ENCODE results near the gene SPRY4. TPM values are rescaled to one million over a fixed set of nuclear protein-coding genes. Genes with fewer than 3 reads are reported as not detected.
"Not testable (repeated sequence)": the region's sequence is repeated elsewhere in the genome, so short reads cannot be mapped to it uniquely, and the experiment has no call there.

SPRY4 gene
- total and polyA plus RNA-seq, 2 of the 8 experiments (the other 6 are each of a cell fraction or from before 2014, with no cell fraction given), result 59.1 to 113 TPM

- H3K14ac ChIP-seq (ENCODE audit: insufficient read length); H4K8ac ChIP-seq (ENCODE audit: extremely low read depth, insufficient read depth, low read length); H3K4ac ChIP-seq (replicated peaks; ENCODE audit: insufficient read length, low read depth, low read length); H3K23me2 ChIP-seq (ENCODE audit: low read depth, low read length); FAIRE-seq; H3K79me1 ChIP-seq (ENCODE audit: low read depth, low read length); H4K91ac ChIP-seq (replicated peaks; ENCODE audit: insufficient read length, low read length); H2BK12ac ChIP-seq (ENCODE audit: low read depth, low read length); H3K18ac ChIP-seq (ENCODE audit: extremely low read depth, low read length); H3K9me3 ChIP-seq (ENCODE audit: insufficient read depth in 2 of 2, low read depth in 1 of 2, low read length in 1 of 2); H4K20me1 ChIP-seq (replicated peaks in 1 of 2; ENCODE audit: control insufficient read depth in 1 of 2, insufficient read depth in 2 of 2, low read length in 2 of 2); H3K27me3 ChIP-seq (replicated peaks in 1 of 4; ENCODE audit: control insufficient read depth in 3 of 4, extremely low read depth in 1 of 4, insufficient read depth in 3 of 4, low read length in 3 of 4); CTCF ChIA-PET (ENCODE audit: partially characterized antibody); H2BK5ac ChIP-seq (ENCODE audit: low read depth, low read length); H3K4me3 ChIP-seq (ENCODE audit: extremely low read depth in 1 of 4, insufficient read depth in 2 of 4, low read depth in 3 of 4, low read length in 4 of 4); H4K5ac ChIP-seq (ENCODE audit: insufficient read length, low read depth, low read length); H3K27ac ChIP-seq (ENCODE audit: low read depth, low read length); H3K23ac ChIP-seq (ENCODE audit: insufficient read length); H2AFZ ChIP-seq (ENCODE audit: low read length); H2AK5ac ChIP-seq (ENCODE audit: low read depth, low read length); H2BK120ac ChIP-seq (replicated peaks; ENCODE audit: low read depth, low read length); H3K4me2 ChIP-seq (ENCODE audit: insufficient read depth in 1 of 2, low read depth in 2 of 2, low read length in 2 of 2); H2BK15ac ChIP-seq (ENCODE audit: low read length); H3K56ac ChIP-seq (replicated peaks; ENCODE audit: insufficient read length, low read depth, low read length); H3K79me2 ChIP-seq (ENCODE audit: control insufficient read depth in 1 of 2, insufficient read depth in 2 of 2, low read length in 2 of 2); H3K36me3 ChIP-seq (ENCODE audit: control insufficient read depth in 2 of 4, insufficient read depth in 4 of 4, low read length in 3 of 4); H3K9ac ChIP-seq (replicated peaks in 1 of 4; ENCODE audit: extremely low read depth in 1 of 4, low read depth in 3 of 4, low read length in 3 of 4); H2BK20ac ChIP-seq (ENCODE audit: low read length); DNase-seq (ENCODE audit: low read depth in 1 of 2, low spot score in 2 of 2): not testable (repeated sequence)
- POLR2A ChIA-PET (ENCODE audit: partially characterized antibody), result interaction anchor here (0.7 to 1.0 kb wide), 2 partner anchors 10 to 53 kb away, joined by 3 to 4 read pairs; no protein-coding TSS in a partner anchor
- 75% methylated on average over 5 of the region's 5 CpGs; no CpG with 5 or more reads in 1 of the 2 experiments for WGBS, 2 experiments (ENCODE audit: extremely low coverage in 1 of 2, insufficient coverage in 1 of 2, insufficient read length in 1 of 2, insufficient replicate concordance in 2 of 2, low coverage in 1 of 2, low lambda C conversion rate in 2 of 2, missing lambda C conversion rate in 1 of 2)
- H3K4me1 ChIP-seq (replicated peaks in 1 of 4; ENCODE audit: control insufficient read depth in 3 of 4, insufficient read depth in 4 of 4, low read length in 3 of 4), result peaks cover 4 to 14% (median 6%) of the 10 kb centered on the region in 4 experiments; a peak in 4 of 7 replicates
These were observed 52.2 kb downstream of the SPRY4 start for GRCh38 chr5:142272596-142272995.

GRCh38 chr5:142264084-142264483 lies 60.7 kb downstream of the SPRY4 start:
- H3K23me2 ChIP-seq (ENCODE audit: low read depth, low read length); H4K8ac ChIP-seq (ENCODE audit: extremely low read depth, insufficient read depth, low read length); H3K4me3 ChIP-seq (ENCODE audit: extremely low read depth in 1 of 4, insufficient read depth in 2 of 4, low read depth in 3 of 4, low read length in 4 of 4); H3K9me3 ChIP-seq (ENCODE audit: insufficient read depth in 2 of 2, low read depth in 1 of 2, low read length in 1 of 2); H4K20me1 ChIP-seq (replicated peaks in 1 of 2; ENCODE audit: control insufficient read depth in 1 of 2, insufficient read depth in 2 of 2, low read length in 2 of 2); H3K23ac ChIP-seq (ENCODE audit: insufficient read length); DNase-seq (ENCODE audit: low read depth in 1 of 2, low spot score in 2 of 2); FAIRE-seq; H3K79me1 ChIP-seq (ENCODE audit: low read depth, low read length); H2BK20ac ChIP-seq (ENCODE audit: low read length); H2AFZ ChIP-seq (ENCODE audit: low read length); H2AK5ac ChIP-seq (ENCODE audit: low read depth, low read length); H3K79me2 ChIP-seq (ENCODE audit: control insufficient read depth in 1 of 2, insufficient read depth in 2 of 2, low read length in 2 of 2); H3K4ac ChIP-seq (replicated peaks; ENCODE audit: insufficient read length, low read depth, low read length); H2BK15ac ChIP-seq (ENCODE audit: low read length); H4K91ac ChIP-seq (replicated peaks; ENCODE audit: insufficient read length, low read length); H3K18ac ChIP-seq (ENCODE audit: extremely low read depth, low read length); H2BK5ac ChIP-seq (ENCODE audit: low read depth, low read length); POLR2A ChIA-PET (ENCODE audit: partially characterized antibody); H4K5ac ChIP-seq (ENCODE audit: insufficient read length, low read depth, low read length); H3K27me3 ChIP-seq (replicated peaks in 1 of 4; ENCODE audit: control insufficient read depth in 3 of 4, extremely low read depth in 1 of 4, insufficient read depth in 3 of 4, low read length in 3 of 4); H3K36me3 ChIP-seq (ENCODE audit: control insufficient read depth in 2 of 4, insufficient read depth in 4 of 4, low read length in 3 of 4); H2BK120ac ChIP-seq (replicated peaks; ENCODE audit: low read depth, low read length); H3K9ac ChIP-seq (replicated peaks in 1 of 4; ENCODE audit: extremely low read depth in 1 of 4, low read depth in 3 of 4, low read length in 3 of 4); H3K56ac ChIP-seq (replicated peaks; ENCODE audit: insufficient read length, low read depth, low read length); H3K14ac ChIP-seq (ENCODE audit: insufficient read length); H2BK12ac ChIP-seq (ENCODE audit: low read depth, low read length); H3K27ac ChIP-seq (ENCODE audit: low read depth, low read length); H3K4me2 ChIP-seq (ENCODE audit: insufficient read depth in 1 of 2, low read depth in 2 of 2, low read length in 2 of 2): not testable (repeated sequence)
- CTCF ChIA-PET (ENCODE audit: partially characterized antibody), result interaction anchor here (1.0 to 1.8 kb wide), 4 partner anchors 15 to 169 kb away, joined by 3 to 4 read pairs (median 3); no protein-coding TSS in a partner anchor
- H3K4me1 ChIP-seq (replicated peaks in 1 of 4; ENCODE audit: control insufficient read depth in 3 of 4, insufficient read depth in 4 of 4, low read length in 3 of 4), result peaks cover 0 to 14% (median 6%) of the 10 kb centered on the region in 4 experiments; a peak in 4 of 7 replicates
- WGBS, 2 experiments (ENCODE audit: extremely low coverage in 1 of 2, insufficient coverage in 1 of 2, insufficient read length in 1 of 2, insufficient replicate concordance in 2 of 2, low coverage in 1 of 2, low lambda C conversion rate in 2 of 2, missing lambda C conversion rate in 1 of 2), result 100% methylated on average over 4 of the region's 4 CpGs; no CpG with 5 or more reads in 1 of the 2 experiments

Measured in H1 (cell line).